H1 (cell line): ENCODE data around the gene DNAJB6. TPM values are rescaled to one million over a fixed set of nuclear protein-coding genes. Genes with fewer than 3 reads are reported as not detected.

Experiments used
- GTF2F1 ChIP-seq: IDR thresholded peaks from 2 replicates; pipeline ENCODE4 v1.6.1; 2012; ENCODE audit warnings: low read depth, low read length, improper control_type of control experiment, borderline replicate concordance
- HDAC6 ChIP-seq: IDR thresholded peaks from one replicate; pipeline ENCODE4 v1.7.1; 2012; ENCODE audit warnings: low read depth, mild to moderate bottlenecking, inconsistent platforms, low read length, moderate library complexity
- polyA plus RNA-seq, 7 experiments: library from polyadenylated mRNA; depleted of rRNA in 3 of 7; stranded (reverse) in 5 of 7; unstranded in 2 of 7; fragments of >200 nt in 5 of 7; fragments of 200-250 nt in 2 of 7; gene quantifications; 1 replicate in 5 of 7; 2 replicates in 1 of 7; 4 replicates in 1 of 7; pipeline versions ENCODE4 v1.2.1 to v1.2.3, GENCODE V29; 2011 to 2013; ENCODE audit warnings: missing spikeins in 2 of 7, mixed read lengths in 2 of 7
- total RNA-seq: library from RNA; stranded (reverse); fragmentation: NEBNext Ultra II Directional; extraction: Animal tissue kit (Norgen Biotek cat#: 25700); gene quantifications from 2 replicates; pipeline ENCODE4 v1.2.1, GENCODE V29; 2021

The DNAJB6 gene
- total and polyA plus RNA-seq, 2 of the 8 experiments (the other 6 are each of a cell fraction or from before 2014, with no cell fraction given) = 166 to 295 TPM

DNA sequence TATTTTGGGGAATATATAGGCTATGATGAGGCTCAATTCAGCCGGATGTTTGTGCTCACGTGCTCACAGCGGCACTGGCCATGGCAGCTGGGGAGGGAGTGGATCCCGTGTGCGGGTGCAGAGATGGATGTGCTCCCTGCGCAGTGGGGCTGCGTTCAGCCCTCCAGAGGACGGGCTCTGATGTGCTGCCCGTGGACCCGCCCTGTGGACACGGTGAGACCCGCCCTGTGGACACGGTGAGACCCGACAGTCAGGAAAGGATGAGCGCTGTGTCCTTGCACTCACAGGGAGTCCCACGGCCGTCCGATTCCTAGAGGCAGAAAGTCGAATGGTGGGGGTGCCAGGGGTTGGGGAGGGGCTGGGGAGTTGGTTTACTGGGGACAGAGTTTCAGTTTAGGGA lies 89.0 kb downstream of the DNAJB6 start (continued):
- TF ChIP-seq HDAC6 (no peak), GTF2F1 (no peak)
